NCI-H1092 (cell line): Measurements from ENCODE around the gene ANKRD27.
"Not testable (repeated sequence)": the region's sequence is repeated elsewhere in the genome, so short reads cannot be mapped to it uniquely, and the experiment has no call there.

Source experiments
- DNase-seq: peaks from one replicate; lab custom pipeline; 2025; lab: John Stamatoyannopoulos, UW

ANKRD27 gene

DNA sequence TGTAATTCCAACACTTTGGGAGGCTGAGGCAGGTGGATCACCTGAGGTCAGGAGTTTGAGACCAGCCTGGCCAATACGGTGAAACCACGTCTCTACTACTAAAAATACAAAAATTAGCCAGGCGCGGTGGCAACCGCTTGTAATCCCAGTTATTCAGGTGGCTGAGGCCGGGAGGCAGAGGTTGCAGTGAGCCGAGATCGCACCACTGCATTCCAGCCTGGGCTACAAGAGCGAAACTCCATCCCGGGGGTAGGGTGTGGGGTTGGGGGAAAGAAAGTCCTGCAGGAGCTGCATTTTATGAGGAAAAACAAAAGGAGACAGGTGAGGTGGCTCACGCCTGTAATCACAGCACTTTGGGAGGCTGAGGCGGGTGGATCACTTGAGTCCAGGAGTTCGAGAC, 22.6 kb downstream of the ANKRD27 start:
- not testable (repeated sequence) for DNase-seq

GRCh38 chr19:32651729-32652140, 23.2 kb downstream of the ANKRD27 start:
- no peak for DNase-seq

GRCh38 chr19:32650671-32651070, 24.3 kb downstream of the ANKRD27 start:
- no peak for DNase-seq

DNA sequence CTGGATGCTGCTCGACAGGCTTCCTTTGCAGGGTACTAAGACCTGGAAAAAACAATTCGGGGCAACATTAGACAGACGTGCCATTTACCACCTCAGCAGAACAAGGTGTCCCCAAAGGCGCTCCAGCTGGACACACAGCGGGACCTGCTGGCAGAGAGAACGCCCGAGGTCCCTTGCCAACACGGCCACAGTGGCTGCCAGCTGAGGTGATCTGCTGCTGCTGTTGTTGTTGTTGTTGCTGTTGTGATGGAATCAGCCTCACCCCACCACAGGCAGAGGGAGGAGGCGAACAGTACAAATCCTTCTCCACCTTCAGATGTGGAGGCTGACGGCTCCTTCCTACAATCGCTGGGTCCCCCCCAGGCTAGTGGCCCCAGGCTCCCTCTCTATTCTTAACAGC, 25.2 kb downstream of the ANKRD27 start:
- DNase-seq = no peak

DNA sequence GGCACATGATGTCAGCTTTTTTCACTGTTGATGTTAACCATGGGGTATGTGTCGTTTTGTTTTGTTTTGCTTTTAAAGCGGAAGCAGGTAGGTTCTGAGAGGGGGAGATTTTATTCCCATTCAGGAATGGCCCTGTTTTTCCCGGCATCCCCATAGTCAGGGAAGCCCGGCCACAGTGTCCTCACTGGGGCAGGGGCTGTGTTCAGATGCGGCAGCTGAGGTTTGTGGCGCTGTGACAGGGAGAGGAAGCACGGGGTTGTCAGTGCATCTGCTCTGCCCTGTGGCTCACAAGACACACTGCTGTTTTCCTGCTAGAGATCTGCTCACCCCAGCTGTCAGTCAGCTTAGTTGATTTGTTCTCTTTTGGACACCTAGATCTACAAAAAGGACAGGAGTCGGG, 27.6 kb downstream of the ANKRD27 start:
- DNase-seq = no peak

DNA sequence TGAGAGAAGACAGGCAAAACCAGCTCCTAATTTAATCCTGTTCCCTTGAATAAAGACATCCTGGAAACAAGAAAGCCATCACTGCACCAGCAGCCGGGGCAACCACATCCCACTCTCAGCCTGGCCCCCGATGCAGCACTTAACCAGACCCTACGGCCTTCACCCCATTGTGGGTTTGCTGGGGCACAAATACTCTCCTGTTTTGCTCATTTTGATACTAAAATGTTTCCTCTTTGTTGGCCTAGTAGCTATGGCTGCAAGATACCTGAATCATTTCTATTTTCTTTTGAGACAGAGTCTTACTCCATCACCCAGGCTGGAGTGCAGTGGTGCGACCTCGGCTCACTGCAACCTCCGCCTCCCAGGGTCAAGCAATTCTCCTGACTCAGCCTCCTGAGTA, 28.4 kb downstream of the ANKRD27 start:
- DNase-seq = no peak

DNA sequence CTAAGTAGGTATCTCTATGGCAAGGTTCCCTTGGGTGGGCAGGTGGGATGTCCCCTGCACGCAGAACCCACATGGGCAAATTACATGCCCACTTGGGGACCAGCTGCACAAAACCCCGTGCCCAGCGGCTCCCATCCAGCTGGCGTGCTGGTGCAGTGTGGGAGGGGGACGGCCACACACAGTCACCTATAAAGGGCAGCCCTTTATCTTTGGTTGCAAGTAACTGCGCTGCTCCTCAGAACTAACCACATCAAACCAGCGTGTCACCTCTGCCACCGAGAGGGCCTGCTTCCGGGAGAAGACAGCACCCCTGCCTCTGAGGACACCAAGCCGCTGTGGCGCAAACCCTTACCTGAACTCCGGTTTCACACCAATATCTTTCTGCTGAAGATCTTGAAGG, 32.2 kb downstream of the ANKRD27 start:
- no peak for DNase-seq

- DNase-seq = no peak
Observed at GRCh38 chr19:32638625-32639024, 36.4 kb downstream of the ANKRD27 start.

GRCh38 chr19:32637480-32637879, 37.5 kb downstream of the ANKRD27 start:
- no peak for DNase-seq

- DNase-seq = no peak
Observed at GRCh38 chr19:32631381-32631780, 43.6 kb downstream of the ANKRD27 start.

DNA sequence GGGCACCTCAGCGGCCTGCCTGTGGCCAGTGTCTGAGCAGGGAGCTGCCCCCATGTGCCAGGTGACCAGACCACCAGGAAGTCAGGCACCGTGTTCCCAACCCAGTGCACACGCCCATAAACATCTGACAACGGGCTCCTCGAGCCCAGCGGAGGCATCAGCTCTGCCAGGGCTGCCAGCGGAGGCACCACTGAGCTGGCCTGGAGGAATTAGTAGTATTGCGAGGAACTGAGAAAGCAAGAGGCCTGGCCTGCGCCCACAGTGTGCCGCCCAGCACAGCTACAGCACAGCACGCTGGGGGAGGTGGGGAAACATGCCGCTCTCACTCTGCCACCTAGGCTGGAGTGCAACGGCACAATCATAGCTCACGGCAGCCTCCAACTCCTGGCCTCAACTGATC, 44.6 kb downstream of the ANKRD27 start:
- no peak for DNase-seq

GRCh38 chr19:32627714-32628270, 47.2 kb downstream of the ANKRD27 start:
- DNase-seq = no peak

DNA sequence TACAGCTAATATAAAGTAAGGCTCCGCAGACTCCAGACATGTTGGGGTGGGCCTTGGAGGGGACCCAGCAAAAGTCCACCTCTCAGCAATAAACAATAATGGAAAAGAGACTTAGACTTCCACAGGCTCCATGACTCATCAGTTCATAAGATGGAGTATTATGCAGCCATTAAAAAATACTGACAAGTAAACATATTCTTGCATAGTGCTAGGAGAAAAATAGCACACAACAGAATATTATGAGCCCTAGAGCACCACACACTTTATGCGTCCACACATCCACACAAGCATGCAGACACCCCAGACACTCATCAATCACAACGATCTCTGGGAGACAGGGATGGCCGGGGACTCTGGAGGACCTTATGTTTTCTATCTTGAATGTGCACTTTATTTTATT, 48.0 kb downstream of the ANKRD27 start:
- DNase-seq = no peak

GRCh38 chr19:32624410-32624809, 50.6 kb downstream of the ANKRD27 start:
- no peak for DNase-seq

- DNase-seq = no peak
Observed at GRCh38 chr19:32622002-32622401, 53.0 kb downstream of the ANKRD27 start.

- no peak for DNase-seq
Observed at GRCh38 chr19:32619051-32619685, 55.8 kb downstream of the ANKRD27 start.

DNA sequence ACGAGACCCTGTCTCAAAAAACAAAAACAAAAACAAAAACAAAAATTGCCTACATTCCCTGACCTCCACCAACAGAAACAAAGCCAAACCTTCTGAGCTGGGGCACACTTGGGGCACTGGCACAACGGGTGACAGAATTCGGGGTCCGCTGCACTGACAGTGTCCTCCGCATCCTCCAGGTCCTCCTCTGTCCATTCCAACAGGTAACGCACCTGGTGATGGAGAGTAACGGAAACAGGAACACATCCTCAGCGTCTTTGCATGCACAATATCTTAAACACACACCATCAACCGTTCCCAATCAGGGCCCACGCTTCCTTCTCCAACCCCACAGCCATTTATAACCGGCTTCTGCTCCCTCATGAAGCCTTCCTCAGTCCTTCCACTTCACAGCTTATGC, 59.4 kb downstream of the ANKRD27 start:
- DNase-seq = no peak

DNA sequence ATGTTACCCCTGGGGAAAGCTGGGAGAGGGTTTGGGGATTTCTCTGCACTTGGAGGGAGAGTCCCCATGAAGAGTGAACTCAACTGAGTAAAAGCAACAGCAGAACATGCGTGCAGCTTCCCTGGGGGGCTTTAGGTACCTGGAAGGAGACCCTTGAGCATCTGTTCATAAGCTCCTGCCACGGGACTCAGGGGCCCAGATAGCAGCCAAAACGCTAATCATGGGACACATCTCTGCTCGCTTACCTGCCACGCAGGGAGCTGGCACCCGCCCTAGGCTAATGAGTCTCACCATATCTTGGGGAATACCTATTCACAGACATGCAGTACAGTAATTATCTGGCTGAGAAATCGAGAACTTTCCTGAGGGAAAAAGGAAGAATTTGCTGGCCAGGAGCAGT, 60.1 kb downstream of the ANKRD27 start:
- DNase-seq = no peak

GRCh38 chr19:32613008-32613407, 62.0 kb downstream of the ANKRD27 start:
- no peak for DNase-seq

DNA sequence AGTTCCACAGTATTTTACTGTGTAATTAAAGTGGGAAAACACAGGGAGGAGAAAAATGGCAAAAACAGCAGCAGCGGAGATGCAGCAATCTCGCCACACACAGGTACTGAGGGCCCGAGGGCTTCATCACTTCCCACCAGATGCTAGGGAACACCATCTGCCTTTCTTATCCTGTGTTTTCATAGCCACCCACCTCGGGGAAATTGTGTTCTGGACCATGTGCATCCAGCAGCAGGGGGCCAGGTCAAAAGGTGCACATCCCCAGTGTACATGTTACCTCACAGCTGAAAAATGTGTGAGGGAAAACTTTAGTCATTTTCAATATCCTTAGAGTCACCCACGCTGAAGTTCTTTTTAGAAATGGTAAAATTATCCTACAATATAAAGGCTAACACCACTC, 63.8 kb downstream of the ANKRD27 start:
- no peak for DNase-seq

- no peak for DNase-seq
Observed at GRCh38 chr19:32607479-32607878, 67.5 kb downstream of the ANKRD27 start.

- DNase-seq = no peak
Observed at GRCh38 chr19:32606289-32606688, 68.7 kb downstream of the ANKRD27 start.

DNA sequence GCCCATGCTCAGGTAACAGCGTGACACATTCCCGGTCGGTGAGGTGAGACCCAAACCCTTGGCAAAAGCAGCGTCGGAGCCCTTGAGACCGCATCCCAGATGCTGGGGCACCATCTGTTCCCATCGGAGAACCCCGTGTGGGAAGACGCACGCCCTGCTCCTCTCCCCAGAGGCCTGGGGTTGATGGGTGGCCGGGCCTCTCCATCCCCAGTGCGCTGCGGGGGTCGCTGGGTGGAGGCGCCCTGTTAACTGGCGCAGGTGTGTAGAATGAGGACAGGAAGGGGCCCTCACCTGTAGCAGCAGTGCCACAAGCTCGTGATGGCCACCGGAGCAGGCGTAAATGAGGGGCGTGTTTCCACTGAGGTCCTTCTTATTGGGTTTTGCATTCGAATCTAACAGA, 69.4 kb downstream of the ANKRD27 start:
- no peak for DNase-seq

- no peak for DNase-seq
Observed at GRCh38 chr19:32603961-32604360, 71.0 kb downstream of the ANKRD27 start.
